Measurements from ENCODE around the gene CHD5. TPM values are rescaled to one million over a fixed set of nuclear protein-coding genes. Genes with fewer than 3 reads are reported as not detected.
A peak's percentile ranks its signal among the peaks of the same experiment; 100 is the strongest.

Gene CHD5
- total RNA-seq, 4 donors from 2014 or later = 0.04 to 0.36 (median 0.13) TPM; not detected in 1

GRCh38 chr1:6210591-6211355, 30.7 kb upstream of the CHD5 start:
- Histone ChIP-seq H3K27ac (no peak overlapping the region), H3K36me3 (no peaks in the 10 kb centered on the region), H3K4me1 (peaks cover 31% of the 10 kb centered on the region), H3K9me3 (no peaks in the 10 kb centered on the region), H3K27me3 (peaks cover 28% of the 10 kb centered on the region), H3K4me3 (no peak overlapping the region)
- TF ChIP-seq POLR2A (IDR thresholded peaks at IDR 0.05) (no peak), EP300 (IDR thresholded peaks at IDR 0.05) (no peak), POLR2AphosphoS5 (IDR thresholded peaks at IDR 0.05) (no peak)
- DNase-seq (ENCODE audit: low spot score in 2 of 2) = no peak
- WGBS = 98% methylated on average over 11 of the region's 29 CpGs

- no peaks in the 10 kb centered on the region for H3K9me3 ChIP-seq
- peaks cover 32% of the 10 kb centered on the region for H3K27me3 ChIP-seq
- H3K36me3 ChIP-seq = no peaks in the 10 kb centered on the region
- WGBS = 75% methylated on average over 5 of the region's 17 CpGs
- no peak for TF ChIP-seq POLR2AphosphoS5 (IDR thresholded peaks at IDR 0.05)
- TF ChIP-seq CTCF (IDR thresholded peaks at IDR 0.05) = no peak
- TF ChIP-seq POLR2A (IDR thresholded peaks at IDR 0.05) = no peak
- no peak for TF ChIP-seq EP300 (IDR thresholded peaks at IDR 0.05)
- DNase-seq (ENCODE audit: low spot score in 2 of 2) = no peak
- H3K27ac ChIP-seq = no peak overlapping the region
- peaks cover 40% of the 10 kb centered on the region for H3K4me1 ChIP-seq
- no peak overlapping the region for H3K4me3 ChIP-seq
These were observed 29.8 kb upstream of the CHD5 start for GRCh38 chr1:6209661-6210580.

- H3K4me3 ChIP-seq = peak overlapping the region; percentile 51
- H3K27ac ChIP-seq = no peak overlapping the region
- H3K36me3 ChIP-seq = no peaks in the 10 kb centered on the region
- H3K9me3 ChIP-seq = no peaks in the 10 kb centered on the region
- DNase-seq (ENCODE audit: low spot score in 2 of 2) = no peak
- H3K27me3 ChIP-seq = peaks cover 32% of the 10 kb centered on the region
- TF ChIP-seq EP300 (IDR thresholded peaks at IDR 0.05) (no peak), CTCF (IDR thresholded peaks at IDR 0.05) (peak; percentile 38 to 76), POLR2AphosphoS5 (IDR thresholded peaks at IDR 0.05) (no peak), POLR2A (IDR thresholded peaks at IDR 0.05) (no peak)
- 7% methylated on average over 3 of the region's 99 CpGs for WGBS
- peaks cover 43% of the 10 kb centered on the region for H3K4me1 ChIP-seq
These were observed 28.9 kb upstream of the CHD5 start for GRCh38 chr1:6208723-6209660.

- Histone ChIP-seq H3K4me3 (no peak overlapping the region), H3K27ac (no peak overlapping the region), H3K9me3 (no peaks in the 10 kb centered on the region), H3K27me3 (peaks cover 32% of the 10 kb centered on the region), H3K36me3 (no peaks in the 10 kb centered on the region), H3K4me1 (peaks cover 43% of the 10 kb centered on the region)
- DNase-seq (ENCODE audit: low spot score in 2 of 2) = no peak
- WGBS = 90% methylated on average over 10 of the region's 10 CpGs
- TF ChIP-seq POLR2A (IDR thresholded peaks at IDR 0.05) (no peak), CTCF (IDR thresholded peaks at IDR 0.05) (no peak)
These were observed 27.8 kb upstream of the CHD5 start for GRCh38 chr1:6207921-6208320.
